Stomach (tissue), 9 donors: Measurements from ENCODE around the gene ALG3. TPM values are rescaled to one million over a fixed set of nuclear protein-coding genes. Genes with fewer than 3 reads are reported as not detected.

ENCODE experiments used
- DNase-seq, 2 donors: peaks; one replicate each; pipeline versions ENCODE4 v3.0.0 to v3.0.0-alpha.2; 2013 to 2019
- H3K27ac ChIP-seq, 5 donors: fragments of 200-600 bp in 4 of 5; sonication (generic) in 4 of 5; one replicate each; pipeline ENCODE4 v1.5.1; 2013 to 2019; ENCODE audit warnings: mild to moderate bottlenecking in 1 of 5, moderate library complexity in 1 of 5
- H3K27me3 ChIP-seq, 3 donors: fragments of 200-600 bp; sonication (generic); one replicate each; pipeline ENCODE4 v1.5.1; 2017 to 2019; ENCODE audit warnings: mixed run types in 1 of 3
- H3K36me3 ChIP-seq, 4 donors: fragments of 200-600 bp; sonication (generic); 1 replicate in 3 of 4; 2 replicates in 1 of 4; pipeline ENCODE4 v1.5.1; 2016 to 2019
- H3K4me1 ChIP-seq, 4 donors: fragments of 200-600 bp; sonication (generic); one replicate each; pipeline ENCODE4 v1.5.1; 2016 to 2019
- H3K4me3 ChIP-seq, 4 donors: fragments of 200-600 bp; sonication (generic) in 3 of 4; one replicate each; pipeline ENCODE4 v1.5.1; 2016 to 2019; ENCODE audit warnings: mild to moderate bottlenecking in 1 of 4
- H3K9me3 ChIP-seq, 4 donors: fragments of 200-600 bp; sonication (generic); one replicate each; pipeline ENCODE4 v1.5.1; 2016 to 2019
- EP300 ChIP-seq: sonication (generic); formaldehyde crosslinking; IDR thresholded peaks from one replicate; pipeline ENCODE4 v1.6.1; 2017; ENCODE audit warnings: antibody characterized with exemption
- POLR2A ChIP-seq, 4 donors: fragments of 450-650 bp; IDR thresholded peaks; one replicate each; pipeline ENCODE4 v1.6.1; 2016; ENCODE audit warnings: antibody characterized with exemption in 4 of 4, control low read depth in 2 of 4, mild to moderate bottlenecking in 1 of 4, moderate library complexity in 1 of 4
- POLR2AphosphoS5 ChIP-seq, 3 donors: sonication (generic); formaldehyde crosslinking; IDR thresholded peaks; one replicate each; pipeline ENCODE4 v1.6.1; 2016; ENCODE audit warnings: antibody characterized with exemption in 3 of 3
- WGBS, 5 donors: extraction: QIAGEN DNeasy Blood & Tissue Kit in 3 of 5; methylation state at CpG; one replicate each; pipeline versions ENCODE4 v1.1.5 to v1.1.7; 2013 to 2018; 5-methylcytosine and 5-hydroxymethylcytosine counted together
- intact Hi-C: fragments of 100-400 bp; cut with DNase I; formaldehyde crosslinking; loops from one replicate; pipeline ENCODE4 v1.15.1; 2023; ENCODE audit warnings: low total_unique reads
- polyA plus RNA-seq, 3 donors: library from polyadenylated mRNA; stranded (reverse); fragments of 200-250 nt; gene quantifications; one replicate each; pipeline ENCODE4 v1.2.3, GENCODE V29; 2013
- total RNA-seq, 5 donors: library from RNA; depleted of rRNA; stranded (reverse); fragments of >200 nt; gene quantifications; one replicate each; pipeline versions ENCODE4 v1.1.0 to v1.2.3, GENCODE V29; 2014 to 2016
- TF ChIP-seq, protein P1 (sequence below), 7 experiments: fragments of 450-650 bp in 4 of 7; fragments of 200-600 bp in 3 of 7; sonication (generic) in 3 of 7; IDR thresholded peaks; one replicate each; pipeline ENCODE4 v1.5.1; 2016 to 2019; ENCODE audit warnings: antibody characterized with exemption in 7 of 7, control low read depth in 2 of 7, mild to moderate bottlenecking in 1 of 7
- donor health status: healthy with polysubstance abuse.
- donor health status: Bipolar disorder and iron deficiency.
- donor health status: healthy.

ALG3 gene
- total and polyA plus RNA-seq, 8 donors, result 17.1 to 253 (median 22.1) TPM

GRCh38 chr3:184291738-184292445 is 43.1 kb upstream of the ALG3 start:
- Histone ChIP-seq H3K4me1 (peaks cover 0 to 5% (median 0%) of the 10 kb centered on the region in 4 donors), H3K9me3 (no peaks in the 10 kb centered on the region), H3K36me3 (no peaks in the 10 kb centered on the region), H3K4me3 (no peak overlapping the region), H3K27ac (no peak overlapping the region), H3K27me3 (peaks cover 0 to 25% (median 0%) of the 10 kb centered on the region in 3 donors)
- WGBS, 5 donors, result 91 to 95% (median 92%) methylated on average over 11 to 21 of the region's 21 CpGs
- intact Hi-C loops, result no loop called here
- DNase-seq, result no peak
- no peak for TF ChIP-seq POLR2AphosphoS5 (IDR thresholded peaks at IDR 0.05)
- no peak for TF ChIP-seq POLR2A (IDR thresholded peaks at IDR 0.05)
- TF ChIP-seq, protein P1, sequence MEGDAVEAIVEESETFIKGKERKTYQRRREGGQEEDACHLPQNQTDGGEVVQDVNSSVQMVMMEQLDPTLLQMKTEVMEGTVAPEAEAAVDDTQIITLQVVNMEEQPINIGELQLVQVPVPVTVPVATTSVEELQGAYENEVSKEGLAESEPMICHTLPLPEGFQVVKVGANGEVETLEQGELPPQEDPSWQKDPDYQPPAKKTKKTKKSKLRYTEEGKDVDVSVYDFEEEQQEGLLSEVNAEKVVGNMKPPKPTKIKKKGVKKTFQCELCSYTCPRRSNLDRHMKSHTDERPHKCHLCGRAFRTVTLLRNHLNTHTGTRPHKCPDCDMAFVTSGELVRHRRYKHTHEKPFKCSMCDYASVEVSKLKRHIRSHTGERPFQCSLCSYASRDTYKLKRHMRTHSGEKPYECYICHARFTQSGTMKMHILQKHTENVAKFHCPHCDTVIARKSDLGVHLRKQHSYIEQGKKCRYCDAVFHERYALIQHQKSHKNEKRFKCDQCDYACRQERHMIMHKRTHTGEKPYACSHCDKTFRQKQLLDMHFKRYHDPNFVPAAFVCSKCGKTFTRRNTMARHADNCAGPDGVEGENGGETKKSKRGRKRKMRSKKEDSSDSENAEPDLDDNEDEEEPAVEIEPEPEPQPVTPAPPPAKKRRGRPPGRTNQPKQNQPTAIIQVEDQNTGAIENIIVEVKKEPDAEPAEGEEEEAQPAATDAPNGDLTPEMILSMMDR (IDR thresholded peaks at IDR 0.05), result no peak
- no peak for TF ChIP-seq EP300

GRCh38 chr3:184291044-184291737 is 42.4 kb upstream of the ALG3 start:
- TF ChIP-seq POLR2A (IDR thresholded peaks at IDR 0.05) (no peak), POLR2AphosphoS5 (IDR thresholded peaks at IDR 0.05) (no peak), EP300 (no peak)
- TF ChIP-seq, protein P1 (IDR thresholded peaks at IDR 0.05), result no peak
- WGBS, 5 donors, result 85 to 90% (median 86%) methylated on average over 22 of the region's 22 CpGs
- no peak for DNase-seq

DNA sequence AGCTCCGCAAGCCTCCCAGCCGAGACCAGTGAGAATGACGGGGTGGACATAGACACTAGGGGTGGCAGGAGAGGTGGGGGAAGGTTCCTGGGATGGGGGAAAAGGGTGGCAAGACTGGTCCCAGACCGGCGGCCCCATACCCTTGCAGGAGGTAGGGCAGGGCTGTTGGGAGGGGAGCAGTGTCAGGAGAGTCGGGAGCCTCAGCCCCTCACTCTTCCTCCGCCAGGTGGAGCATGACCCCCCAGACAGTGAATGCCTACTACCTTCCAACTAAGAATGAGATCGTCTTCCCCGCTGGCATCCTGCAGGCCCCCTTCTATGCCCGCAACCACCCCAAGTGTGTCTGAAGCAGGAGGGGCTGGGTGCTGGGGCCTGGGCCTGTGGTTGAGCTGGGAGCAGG is 41.6 kb upstream of the ALG3 start:
- intact Hi-C loops, result no loop called here
- Histone ChIP-seq H3K4me3 (no peak overlapping the region), H3K27ac (no peak overlapping the region), H3K36me3 (no peaks in the 10 kb centered on the region), H3K4me1 (peaks cover 0 to 5% (median 0%) of the 10 kb centered on the region in 4 donors), H3K27me3 (peaks cover 0 to 25% (median 0%) of the 10 kb centered on the region in 3 donors), H3K9me3 (no peaks in the 10 kb centered on the region)
- WGBS, 5 donors, result 78 to 91% (median 87%) methylated on average over 7 to 10 of the region's 10 CpGs
- TF ChIP-seq EP300, result no peak
- DNase-seq, result no peak

More at GRCh38 chr3:184291044-184291737, 42.4 kb upstream of the ALG3 start:
- peaks cover 0 to 25% (median 0%) of the 10 kb centered on the region in 3 donors for H3K27me3 ChIP-seq
- no peak overlapping the region for H3K4me3 ChIP-seq
- H3K36me3 ChIP-seq, result no peaks in the 10 kb centered on the region
- H3K27ac ChIP-seq, result no peak overlapping the region
- intact Hi-C loops, result no loop called here
- H3K4me1 ChIP-seq, result peaks cover 0 to 5% (median 0%) of the 10 kb centered on the region in 4 donors
- no peaks in the 10 kb centered on the region for H3K9me3 ChIP-seq

DNA sequence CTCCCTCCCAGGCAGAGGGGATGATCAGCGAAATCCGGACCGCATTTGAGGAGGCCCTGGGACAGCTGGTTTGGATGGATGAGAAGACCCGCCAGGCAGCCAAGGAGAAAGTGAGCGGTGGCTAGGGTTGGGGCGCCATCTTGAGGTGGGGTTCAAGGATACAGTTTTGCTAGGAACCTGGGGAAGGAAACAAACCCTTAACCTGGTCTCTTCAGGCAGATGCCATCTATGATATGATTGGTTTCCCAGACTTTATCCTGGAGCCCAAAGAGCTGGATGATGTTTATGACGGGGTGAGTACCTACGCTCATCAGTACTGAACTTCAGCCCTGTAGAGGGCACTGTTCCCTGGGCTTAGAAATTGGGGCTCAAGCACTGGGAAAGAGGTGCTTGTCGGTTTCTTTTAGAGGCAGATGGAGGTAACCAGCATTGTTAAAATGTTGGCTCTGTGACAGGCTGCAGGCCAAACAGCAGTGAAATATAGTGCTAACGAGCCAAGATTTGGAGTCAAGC is 40.7 kb upstream of the ALG3 start:
- no peak for TF ChIP-seq POLR2A (IDR thresholded peaks at IDR 0.05)
- no peak for TF ChIP-seq POLR2AphosphoS5 (IDR thresholded peaks at IDR 0.05)
- TF ChIP-seq, protein P1 (IDR thresholded peaks at IDR 0.05), result peak in 4 of 7 experiments; percentile 32 to 53 (median 44)
- no peak for TF ChIP-seq EP300
- H3K36me3 ChIP-seq, result no peaks in the 10 kb centered on the region
- 4 to 9% (median 7%) methylated on average over 10 of the region's 10 CpGs for WGBS, 5 donors
- peak; percentile 59 to 64 for DNase-seq
- H3K4me1 ChIP-seq, result peaks cover 0 to 5% (median 0%) of the 10 kb centered on the region in 4 donors
- H3K9me3 ChIP-seq, result no peaks in the 10 kb centered on the region
- intact Hi-C loops, result no loop called here
- H3K27ac ChIP-seq, result no peak overlapping the region
- H3K27me3 ChIP-seq, result peaks cover 0 to 25% (median 0%) of the 10 kb centered on the region in 3 donors
- no peak overlapping the region for H3K4me3 ChIP-seq
